Prostate gland (tissue), 2 donors: ENCODE data around the gene PDE7B.

Experiments
- CTCF ChIP-seq, 4 experiments: fragments of 200-600 bp in 2 of 4; fragments of 450-650 bp in 2 of 4; sonication (generic) in 2 of 4; IDR thresholded peaks; 1 replicate in 3 of 4; 2 replicates in 1 of 4; pipeline ENCODE4 v1.5.1; 2016 to 2019; ENCODE audit warnings: antibody characterized with exemption in 4 of 4, mild to moderate bottlenecking in 2 of 4, moderate library complexity in 2 of 4
- POLR2A ChIP-seq: fragments of 450-650 bp; IDR thresholded peaks from one replicate; pipeline ENCODE4 v1.6.1; 2016; ENCODE audit warnings: antibody characterized with exemption, mild to moderate bottlenecking
- POLR2AphosphoS5 ChIP-seq: sonication (generic); formaldehyde crosslinking; IDR thresholded peaks from one replicate; pipeline ENCODE4 v1.6.1; 2017; ENCODE audit warnings: antibody characterized with exemption

- TF ChIP-seq CTCF (IDR thresholded peaks at IDR 0.05) (no peak), POLR2A (no peak), POLR2AphosphoS5 (no peak)
Measured at GRCh38 chr6:135823851-135824250, 27.6 kb upstream of the PDE7B start.
